HepG2 (cell line): ENCODE measurements around the gene WWC2. TPM values are rescaled to one million over a fixed set of nuclear protein-coding genes. Genes with fewer than 3 reads are reported as not detected.
A peak's percentile ranks its signal among the peaks of the same experiment; 100 is the strongest.

Experiments used
- ESRRA ChIP-seq: sonication (generic); formaldehyde crosslinking; IDR thresholded peaks from 2 replicates; pipeline ENCODE4 v1.5.1; 2020; ENCODE audit warnings: mild to moderate bottlenecking, low read depth, missing genetic modification reagents
- GZF1 ChIP-seq: sonication (generic); formaldehyde crosslinking; IDR thresholded peaks from 2 replicates; pipeline ENCODE4 v1.5.1; 2020; ENCODE audit warnings: mild to moderate bottlenecking, missing genetic modification reagents
- LCORL ChIP-seq, 2 experiments: fragments of 450-650 bp in 1 of 2; sonication (generic) in 1 of 2; formaldehyde crosslinking in 1 of 2; IDR thresholded peaks; 2 replicates each; pipeline versions ENCODE4 v1.5.0 to v1.6.1; 2017 to 2020; ENCODE audit warnings: antibody characterized with exemption in 1 of 2, missing genetic modification reagents in 1 of 2
- NFE2L1 ChIP-seq: sonication (generic); formaldehyde crosslinking; IDR thresholded peaks from 2 replicates; pipeline ENCODE4 v1.4.0; 2020; ENCODE audit warnings: missing genetic modification reagents, mild to moderate bottlenecking, borderline replicate concordance
- NR2F2 ChIP-seq: IDR thresholded peaks from 2 replicates; pipeline ENCODE4 v1.6.1; 2012; ENCODE audit warnings: low read depth, inconsistent platforms, borderline replicate concordance
- PPARG ChIP-seq: conservative IDR thresholded peaks from 2 replicates; pipeline ENCODE4 v1.6.1; 2016; ENCODE audit warnings: missing biosample characterization, missing genetic modification reagents
- SAP130 ChIP-seq: IDR thresholded peaks from 2 replicates; pipeline ENCODE4 v1.6.1; 2016; ENCODE audit warnings: low read depth
- SOX13 ChIP-seq, 3 experiments: fragments of 450-650 bp in 1 of 3; sonication (generic) in 1 of 3; formaldehyde crosslinking in 1 of 3; IDR thresholded peaks in 2 of 3; conservative IDR thresholded peaks in 1 of 3; 2 replicates each; pipeline versions ENCODE4 v1.5.0 to v1.6.1; 2016 to 2020; ENCODE audit warnings: antibody characterized with exemption in 1 of 3, mild to moderate bottlenecking in 1 of 3, missing compliant biosample characterization in 1 of 3, missing genetic modification reagents in 1 of 3, moderate library complexity in 1 of 3
- SOX5 ChIP-seq: IDR thresholded peaks from 2 replicates; pipeline ENCODE4 v1.6.1; 2016; ENCODE audit warnings: borderline replicate concordance
- ZNF468 ChIP-seq: sonication (generic); formaldehyde crosslinking; IDR thresholded peaks from 2 replicates; pipeline ENCODE4 v1.8.0; 2022; ENCODE audit warnings: mild to moderate bottlenecking, moderate library complexity, missing genetic modification reagents
- polyA plus RNA-seq, 8 experiments: library from polyadenylated mRNA; depleted of rRNA in 3 of 8; stranded (reverse) in 7 of 8; unstranded in 1 of 8; fragments of >200 nt; fragmentation: Illumina TruSeq in 4 of 8; extraction: Trizol in 4 of 8; gene quantifications; 2 replicates each; pipeline versions ENCODE4 v1.2.1 to v1.2.3, GENCODE V29; 2011 to 2016; ENCODE audit warnings: low read depth in 4 of 8, missing spikeins in 1 of 8, mixed read lengths in 1 of 8; ENCODE audit not compliant: insufficient read depth in 1 of 8
- total RNA-seq, 5 experiments: library from RNA; depleted of rRNA; stranded (reverse); fragments of >200 nt; fragmentation: Illumina TruSeq; extraction: Trizol; gene quantifications; 2 replicates each; pipeline ENCODE4 v1.2.3, GENCODE V29; 2016; ENCODE audit warnings: low read depth in 1 of 5
- TF ChIP-seq, protein P1 (sequence below): IDR thresholded peaks from 2 replicates; pipeline ENCODE4 v1.6.1; 2012; ENCODE audit warnings: low read length, improper control_type of control experiment
- TF ChIP-seq, protein P2 (sequence below): sonication (generic); formaldehyde crosslinking; IDR thresholded peaks from 2 replicates; pipeline ENCODE4 v1.4.0; 2020; ENCODE audit warnings: mild to moderate bottlenecking, missing genetic modification reagents
- TF ChIP-seq, protein P3 (sequence below): sonication (generic); formaldehyde crosslinking; IDR thresholded peaks from 2 replicates; pipeline ENCODE4 v1.8.0; 2022; ENCODE audit warnings: mild to moderate bottlenecking, missing genetic modification reagents, moderate library complexity
- TF ChIP-seq, protein P4 (sequence below): sonication (generic); formaldehyde crosslinking; IDR thresholded peaks from 2 replicates; pipeline ENCODE4 v1.4.0; 2020; ENCODE audit warnings: low read depth, missing genetic modification reagents
- TF ChIP-seq, protein P5 (sequence below): IDR thresholded peaks from 2 replicates; pipeline ENCODE4 v1.4.0; 2020; ENCODE audit warnings: mild to moderate bottlenecking, missing genetic modification reagents

Gene WWC2
- total and polyA plus RNA-seq, 2 of the 13 experiments (the other 11 are each of a cell fraction or from before 2014, with no cell fraction given): 40.0 to 50.1 TPM

GRCh38 chr4:183101956-183102480 is 3.0 kb downstream of the WWC2 start (continued):
- TF ChIP-seq LCORL (IDR thresholded peaks at IDR 0.05) (no peak), LCORL (CRISPR knock-in tag; IDR thresholded peaks at IDR 0.05) (peak; percentile 62; the same call in 1 of the 2 replicates), NFE2L1 (CRISPR knock-in tag) (no peak), ZNF468 (CRISPR knock-in tag) (no peak), SAP130 (CRISPR knock-in tag) (peak; percentile 87), SOX5 (CRISPR knock-in tag) (peak; percentile 83; the same call in 1 of the 2 replicates), NR2F2 (0 out of 2 replicates have a peak, but pooled peaks have one; percentile 24), PPARG (CRISPR knock-in tag) (peak; percentile 50), ESRRA (CRISPR knock-in tag) (no peak), GZF1 (CRISPR knock-in tag) (no peak), SOX13 (IDR thresholded peaks at IDR 0.05) (no peak), SOX13 (CRISPR knock-in tag; conservative IDR thresholded peaks at IDR 0.05 in 1 of 2, IDR thresholded peaks at IDR 0.05 in 1 of 2) (peak in 1 of 2 experiments; percentile 87; a peak in 2 of 4 replicates)
- TF ChIP-seq, protein P1, sequence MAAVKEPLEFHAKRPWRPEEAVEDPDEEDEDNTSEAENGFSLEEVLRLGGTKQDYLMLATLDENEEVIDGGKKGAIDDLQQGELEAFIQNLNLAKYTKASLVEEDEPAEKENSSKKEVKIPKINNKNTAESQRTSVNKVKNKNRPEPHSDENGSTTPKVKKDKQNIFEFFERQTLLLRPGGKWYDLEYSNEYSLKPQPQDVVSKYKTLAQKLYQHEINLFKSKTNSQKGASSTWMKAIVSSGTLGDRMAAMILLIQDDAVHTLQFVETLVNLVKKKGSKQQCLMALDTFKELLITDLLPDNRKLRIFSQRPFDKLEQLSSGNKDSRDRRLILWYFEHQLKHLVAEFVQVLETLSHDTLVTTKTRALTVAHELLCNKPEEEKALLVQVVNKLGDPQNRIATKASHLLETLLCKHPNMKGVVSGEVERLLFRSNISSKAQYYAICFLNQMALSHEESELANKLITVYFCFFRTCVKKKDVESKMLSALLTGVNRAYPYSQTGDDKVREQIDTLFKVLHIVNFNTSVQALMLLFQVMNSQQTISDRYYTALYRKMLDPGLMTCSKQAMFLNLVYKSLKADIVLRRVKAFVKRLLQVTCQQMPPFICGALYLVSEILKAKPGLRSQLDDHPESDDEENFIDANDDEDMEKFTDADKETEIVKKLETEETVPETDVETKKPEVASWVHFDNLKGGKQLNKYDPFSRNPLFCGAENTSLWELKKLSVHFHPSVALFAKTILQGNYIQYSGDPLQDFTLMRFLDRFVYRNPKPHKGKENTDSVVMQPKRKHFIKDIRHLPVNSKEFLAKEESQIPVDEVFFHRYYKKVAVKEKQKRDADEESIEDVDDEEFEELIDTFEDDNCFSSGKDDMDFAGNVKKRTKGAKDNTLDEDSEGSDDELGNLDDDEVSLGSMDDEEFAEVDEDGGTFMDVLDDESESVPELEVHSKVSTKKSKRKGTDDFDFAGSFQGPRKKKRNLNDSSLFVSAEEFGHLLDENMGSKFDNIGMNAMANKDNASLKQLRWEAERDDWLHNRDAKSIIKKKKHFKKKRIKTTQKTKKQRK: no peak
- TF ChIP-seq, protein P2, sequence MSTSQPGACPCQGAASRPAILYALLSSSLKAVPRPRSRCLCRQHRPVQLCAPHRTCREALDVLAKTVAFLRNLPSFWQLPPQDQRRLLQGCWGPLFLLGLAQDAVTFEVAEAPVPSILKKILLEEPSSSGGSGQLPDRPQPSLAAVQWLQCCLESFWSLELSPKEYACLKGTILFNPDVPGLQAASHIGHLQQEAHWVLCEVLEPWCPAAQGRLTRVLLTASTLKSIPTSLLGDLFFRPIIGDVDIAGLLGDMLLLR (CRISPR knock-in tag): no peak
- TF ChIP-seq, protein P3, sequence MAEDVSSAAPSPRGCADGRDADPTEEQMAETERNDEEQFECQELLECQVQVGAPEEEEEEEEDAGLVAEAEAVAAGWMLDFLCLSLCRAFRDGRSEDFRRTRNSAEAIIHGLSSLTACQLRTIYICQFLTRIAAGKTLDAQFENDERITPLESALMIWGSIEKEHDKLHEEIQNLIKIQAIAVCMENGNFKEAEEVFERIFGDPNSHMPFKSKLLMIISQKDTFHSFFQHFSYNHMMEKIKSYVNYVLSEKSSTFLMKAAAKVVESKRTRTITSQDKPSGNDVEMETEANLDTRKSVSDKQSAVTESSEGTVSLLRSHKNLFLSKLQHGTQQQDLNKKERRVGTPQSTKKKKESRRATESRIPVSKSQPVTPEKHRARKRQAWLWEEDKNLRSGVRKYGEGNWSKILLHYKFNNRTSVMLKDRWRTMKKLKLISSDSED (CRISPR knock-in tag): no peak
- TF ChIP-seq, protein P4, sequence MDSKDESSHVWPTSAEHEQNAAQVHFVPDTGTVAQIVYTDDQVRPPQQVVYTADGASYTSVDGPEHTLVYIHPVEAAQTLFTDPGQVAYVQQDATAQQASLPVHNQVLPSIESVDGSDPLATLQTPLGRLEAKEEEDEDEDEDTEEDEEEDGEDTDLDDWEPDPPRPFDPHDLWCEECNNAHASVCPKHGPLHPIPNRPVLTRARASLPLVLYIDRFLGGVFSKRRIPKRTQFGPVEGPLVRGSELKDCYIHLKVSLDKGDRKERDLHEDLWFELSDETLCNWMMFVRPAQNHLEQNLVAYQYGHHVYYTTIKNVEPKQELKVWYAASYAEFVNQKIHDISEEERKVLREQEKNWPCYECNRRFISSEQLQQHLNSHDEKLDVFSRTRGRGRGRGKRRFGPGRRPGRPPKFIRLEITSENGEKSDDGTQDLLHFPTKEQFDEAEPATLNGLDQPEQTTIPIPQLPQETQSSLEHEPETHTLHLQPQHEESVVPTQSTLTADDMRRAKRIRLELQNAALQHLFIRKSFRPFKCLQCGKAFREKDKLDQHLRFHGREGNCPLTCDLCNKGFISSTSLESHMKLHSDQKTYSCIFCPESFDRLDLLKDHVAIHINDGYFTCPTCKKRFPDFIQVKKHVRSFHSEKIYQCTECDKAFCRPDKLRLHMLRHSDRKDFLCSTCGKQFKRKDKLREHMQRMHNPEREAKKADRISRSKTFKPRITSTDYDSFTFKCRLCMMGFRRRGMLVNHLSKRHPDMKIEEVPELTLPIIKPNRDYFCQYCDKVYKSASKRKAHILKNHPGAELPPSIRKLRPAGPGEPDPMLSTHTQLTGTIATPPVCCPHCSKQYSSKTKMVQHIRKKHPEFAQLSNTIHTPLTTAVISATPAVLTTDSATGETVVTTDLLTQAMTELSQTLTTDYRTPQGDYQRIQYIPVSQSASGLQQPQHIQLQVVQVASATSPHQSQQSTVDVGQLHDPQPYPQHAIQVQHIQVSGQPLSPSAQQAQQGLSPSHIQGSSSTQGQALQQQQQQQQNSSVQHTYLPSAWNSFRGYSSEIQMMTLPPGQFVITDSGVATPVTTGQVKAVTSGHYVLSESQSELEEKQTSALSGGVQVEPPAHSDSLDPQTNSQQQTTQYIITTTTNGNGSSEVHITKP (CRISPR knock-in tag): peak; percentile 58; the same call in 1 of the 2 replicates
- TF ChIP-seq, protein P5, sequence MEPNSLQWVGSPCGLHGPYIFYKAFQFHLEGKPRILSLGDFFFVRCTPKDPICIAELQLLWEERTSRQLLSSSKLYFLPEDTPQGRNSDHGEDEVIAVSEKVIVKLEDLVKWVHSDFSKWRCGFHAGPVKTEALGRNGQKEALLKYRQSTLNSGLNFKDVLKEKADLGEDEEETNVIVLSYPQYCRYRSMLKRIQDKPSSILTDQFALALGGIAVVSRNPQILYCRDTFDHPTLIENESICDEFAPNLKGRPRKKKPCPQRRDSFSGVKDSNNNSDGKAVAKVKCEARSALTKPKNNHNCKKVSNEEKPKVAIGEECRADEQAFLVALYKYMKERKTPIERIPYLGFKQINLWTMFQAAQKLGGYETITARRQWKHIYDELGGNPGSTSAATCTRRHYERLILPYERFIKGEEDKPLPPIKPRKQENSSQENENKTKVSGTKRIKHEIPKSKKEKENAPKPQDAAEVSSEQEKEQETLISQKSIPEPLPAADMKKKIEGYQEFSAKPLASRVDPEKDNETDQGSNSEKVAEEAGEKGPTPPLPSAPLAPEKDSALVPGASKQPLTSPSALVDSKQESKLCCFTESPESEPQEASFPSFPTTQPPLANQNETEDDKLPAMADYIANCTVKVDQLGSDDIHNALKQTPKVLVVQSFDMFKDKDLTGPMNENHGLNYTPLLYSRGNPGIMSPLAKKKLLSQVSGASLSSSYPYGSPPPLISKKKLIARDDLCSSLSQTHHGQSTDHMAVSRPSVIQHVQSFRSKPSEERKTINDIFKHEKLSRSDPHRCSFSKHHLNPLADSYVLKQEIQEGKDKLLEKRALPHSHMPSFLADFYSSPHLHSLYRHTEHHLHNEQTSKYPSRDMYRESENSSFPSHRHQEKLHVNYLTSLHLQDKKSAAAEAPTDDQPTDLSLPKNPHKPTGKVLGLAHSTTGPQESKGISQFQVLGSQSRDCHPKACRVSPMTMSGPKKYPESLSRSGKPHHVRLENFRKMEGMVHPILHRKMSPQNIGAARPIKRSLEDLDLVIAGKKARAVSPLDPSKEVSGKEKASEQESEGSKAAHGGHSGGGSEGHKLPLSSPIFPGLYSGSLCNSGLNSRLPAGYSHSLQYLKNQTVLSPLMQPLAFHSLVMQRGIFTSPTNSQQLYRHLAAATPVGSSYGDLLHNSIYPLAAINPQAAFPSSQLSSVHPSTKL (CRISPR knock-in tag): peak; percentile 84
